ENCODE measurements around the gene SPPL2A.

Gene SPPL2A

GRCh38 chr15:50687302-50687902 is 78.1 kb downstream of the SPPL2A start:
- no peak for DNase-seq

GRCh38 chr15:50686469-50687301 is 78.8 kb downstream of the SPPL2A start, which contains the start of gene TRPM7:
Gene TRPM7 (minus strand): TSS chr15:50686797. CDS start chr15:50686533, 264 bp downstream.
- DNase-seq: peak in 55 of 56 donors; percentile 49 to 90 (median 80)

- peak in 27 of 56 donors; percentile 12 to 81 (median 63) for DNase-seq
These were observed 79.5 kb downstream of the SPPL2A start for GRCh38 chr15:50685976-50686468.

- DNase-seq: peak in 1 of 56 donors; percentile 11
These were observed 80.1 kb downstream of the SPPL2A start for GRCh38 chr15:50685191-50685975.

- DNase-seq: no peak
These were observed 84.0 kb downstream of the SPPL2A start for GRCh38 chr15:50681467-50681866.

GRCh38 chr15:50676799-50677483 is 88.6 kb downstream of the SPPL2A start:
- no peak for DNase-seq

- no peak for DNase-seq
These were observed 89.9 kb downstream of the SPPL2A start for GRCh38 chr15:50675535-50676144.

- DNase-seq: no peak
These were observed 95.4 kb downstream of the SPPL2A start for GRCh38 chr15:50670115-50670514.

GRCh38 chr15:50669611-50670010 is 95.9 kb downstream of the SPPL2A start:
- no peak for DNase-seq

- no peak for DNase-seq
These were observed 99.6 kb downstream of the SPPL2A start for GRCh38 chr15:50665938-50666337.

GRCh38 chr15:50655555-50655954 is 110.0 kb downstream of the SPPL2A start:
- no peak for DNase-seq

- DNase-seq: no peak
These were observed 112.3 kb downstream of the SPPL2A start for GRCh38 chr15:50653156-50653743.

GRCh38 chr15:50652671-50653070 is 112.8 kb downstream of the SPPL2A start:
- no peak for DNase-seq
